Stimulated activated CD4-positive, alpha-beta T cell treated with anti-CD3 and anti-CD28 coated beads, Interleukin-4, amount 100 ng/mL, for 4 hours (primary cell): ENCODE results near the gene NSUN6.
"Not testable (repeated sequence)": the region's sequence is repeated elsewhere in the genome, so short reads cannot be mapped to it uniquely, and the experiment has no call there.

Experiments used
- DNase-seq, 2 experiments: peaks; one replicate each; pipeline ENCODE4 v3.0.0-alpha.2; 2020

NSUN6 gene

GRCh38 chr10:18659125-18659818 is 7.9 kb upstream of the NSUN6 start, which contains the start of gene ARL5B:
Gene ARL5B (plus strand): TSS chr10:18659431. CDS start chr10:18659638, 207 bp downstream.
- peak; percentile 95 for DNase-seq

DNA sequence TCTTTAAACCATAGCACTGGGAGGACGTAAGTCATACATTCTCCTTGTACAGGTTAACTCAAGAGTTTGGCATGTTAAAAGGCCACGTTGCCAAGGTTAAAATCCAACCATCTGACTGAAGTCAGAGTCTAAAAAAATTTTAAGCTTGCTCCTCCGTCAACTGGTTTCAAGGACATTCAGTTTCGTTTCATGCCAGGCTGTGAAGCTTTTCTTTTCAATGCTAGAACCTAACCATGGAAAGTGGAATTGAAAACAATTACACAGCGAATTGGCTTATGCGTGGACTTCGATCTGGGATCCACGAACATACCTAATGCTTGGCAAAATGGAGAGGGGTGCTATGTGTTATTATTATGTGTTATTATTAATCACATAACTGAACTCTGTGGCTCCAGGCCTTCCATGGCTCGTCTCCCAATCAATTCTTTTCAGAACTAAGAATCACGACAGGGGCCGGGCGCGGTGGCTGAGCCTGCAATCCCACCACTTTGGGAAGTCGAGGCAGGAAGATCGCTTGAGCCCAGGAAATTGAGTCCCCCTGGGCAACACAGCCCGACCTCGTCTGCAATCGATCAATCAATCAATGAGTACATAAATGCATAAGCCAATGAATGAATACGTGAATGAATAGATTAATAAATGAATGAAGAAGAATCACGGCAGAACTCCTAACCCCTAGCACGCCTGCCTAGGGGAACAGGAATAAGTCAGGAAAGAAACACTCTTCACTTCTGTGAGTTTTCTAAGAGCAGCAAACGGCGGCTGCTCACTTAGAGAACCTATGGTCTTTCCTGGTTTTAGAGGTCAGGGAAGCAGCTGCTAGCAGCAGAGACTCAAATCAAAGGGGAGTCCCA is 7.1 kb upstream of the NSUN6 start:
- peak in 1 of 2 experiments; percentile 19 for DNase-seq

DNA sequence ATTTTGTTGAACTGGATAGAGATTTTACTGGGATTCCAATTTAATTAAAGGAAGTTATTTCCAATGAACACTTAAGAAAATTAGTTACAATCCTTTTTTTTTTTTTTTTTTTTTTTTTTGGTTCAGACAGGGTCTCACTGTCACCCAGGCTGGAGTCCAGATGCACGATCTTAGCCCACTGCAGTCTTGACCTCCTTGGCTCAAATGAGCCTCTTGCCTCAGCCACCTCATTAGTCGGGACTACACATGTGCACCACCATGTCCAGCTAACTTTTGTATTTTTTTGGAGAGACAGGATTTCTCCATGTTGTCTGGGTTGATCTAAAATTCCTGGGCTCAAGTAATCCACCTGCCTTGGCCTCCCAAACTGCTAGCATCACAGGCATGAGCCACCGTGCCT is 5.3 kb upstream of the NSUN6 start:
- no peak for DNase-seq

DNA sequence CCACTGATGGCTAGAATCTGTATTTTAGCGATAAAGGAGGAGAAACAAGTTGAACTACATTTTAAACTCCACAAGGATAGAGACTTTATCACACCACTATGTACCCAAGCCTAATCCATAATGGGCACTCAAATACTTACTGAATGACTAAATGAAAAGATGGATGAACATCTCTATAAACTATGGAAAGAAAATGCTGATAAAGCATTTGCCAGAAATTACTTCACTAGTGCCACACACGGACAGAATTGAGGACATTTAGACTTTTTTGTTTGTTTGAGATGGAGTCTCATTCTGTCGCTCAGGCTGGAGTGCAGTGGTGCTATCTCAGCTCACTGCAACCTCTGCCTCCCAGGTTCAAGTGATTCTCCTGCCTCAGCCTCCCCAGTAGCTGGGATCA is 1.7 kb upstream of the NSUN6 start:
- no peak for DNase-seq

DNA sequence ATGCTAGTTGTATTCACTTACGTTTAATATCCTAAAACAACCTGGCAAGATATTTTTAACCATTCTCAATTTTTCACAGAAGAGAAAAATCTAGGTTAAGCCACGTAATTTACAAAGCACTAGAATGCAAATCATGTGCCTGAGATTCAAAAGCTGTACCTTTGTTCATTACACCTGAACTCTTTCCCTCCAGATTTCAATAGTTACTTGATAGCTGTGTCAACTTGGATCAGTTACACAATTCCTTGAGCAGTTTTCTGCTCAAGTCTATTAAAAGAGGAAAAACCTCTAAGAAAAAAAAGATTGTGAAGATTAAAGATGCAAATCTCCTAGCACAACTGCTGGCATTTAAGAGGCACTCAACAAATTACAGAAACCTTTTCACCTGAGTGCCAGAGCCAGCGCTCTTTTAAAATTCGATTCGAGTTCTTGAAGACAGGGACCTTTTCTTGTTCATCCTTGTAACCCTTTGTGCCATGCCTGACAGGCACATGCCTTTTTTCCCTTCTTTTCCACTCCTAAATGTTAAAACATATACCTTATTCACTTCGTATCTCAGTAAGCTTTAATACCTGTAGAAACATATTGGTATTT is 886 bp downstream of the NSUN6 start:
- DNase-seq: no peak

DNA sequence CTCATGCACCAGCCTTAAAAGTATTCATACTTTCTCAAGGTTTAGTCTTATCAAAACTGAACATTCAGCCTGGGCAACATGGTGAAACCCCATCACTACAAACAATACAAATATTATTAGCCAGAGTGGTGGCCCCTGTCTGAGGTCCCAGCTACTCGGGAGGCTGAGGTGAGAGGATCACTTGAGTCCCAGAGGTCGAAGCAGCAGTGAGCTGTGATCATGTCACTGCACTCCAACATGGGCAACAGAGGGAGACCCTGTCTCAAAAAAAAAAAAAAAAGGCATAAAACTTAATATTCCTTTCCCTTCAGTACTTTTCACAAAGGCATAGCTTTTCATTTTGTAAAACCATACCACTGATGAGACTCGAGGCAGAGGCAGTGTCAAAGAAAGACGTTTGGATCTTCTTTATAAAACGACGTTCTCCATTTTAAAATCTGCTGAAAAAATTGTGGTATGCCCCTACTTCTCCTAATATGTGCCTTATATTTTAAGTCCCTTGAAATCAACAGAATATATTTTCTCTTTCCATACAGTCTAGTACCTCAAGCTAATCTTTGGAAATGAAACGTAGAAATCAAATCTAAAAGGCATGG is 1.9 kb downstream of the NSUN6 start:
- DNase-seq: no peak

GRCh38 chr10:18647945-18648344 is 3.4 kb downstream of the NSUN6 start:
- no peak for DNase-seq

GRCh38 chr10:18647151-18647550 is 4.2 kb downstream of the NSUN6 start:
- DNase-seq: no peak

DNA sequence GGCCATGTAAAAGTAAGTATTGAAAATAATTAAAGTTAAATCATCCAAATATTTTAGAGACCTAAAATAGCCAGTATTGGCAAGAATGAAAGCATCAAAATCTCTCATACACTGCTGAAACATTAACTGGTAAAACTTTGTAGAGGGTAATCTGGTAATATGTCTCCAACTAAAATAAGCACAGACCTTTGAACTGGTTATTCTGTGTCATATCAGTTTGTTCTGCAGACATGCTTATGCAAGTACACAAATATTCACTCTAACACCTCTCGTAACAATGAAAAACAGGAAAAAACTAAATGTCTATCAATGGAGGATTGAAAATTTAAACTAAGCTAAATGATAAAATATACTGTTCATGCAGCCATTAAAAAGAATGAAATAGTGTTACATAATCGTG is 11.7 kb downstream of the NSUN6 start:
- not testable (repeated sequence) for DNase-seq

DNA sequence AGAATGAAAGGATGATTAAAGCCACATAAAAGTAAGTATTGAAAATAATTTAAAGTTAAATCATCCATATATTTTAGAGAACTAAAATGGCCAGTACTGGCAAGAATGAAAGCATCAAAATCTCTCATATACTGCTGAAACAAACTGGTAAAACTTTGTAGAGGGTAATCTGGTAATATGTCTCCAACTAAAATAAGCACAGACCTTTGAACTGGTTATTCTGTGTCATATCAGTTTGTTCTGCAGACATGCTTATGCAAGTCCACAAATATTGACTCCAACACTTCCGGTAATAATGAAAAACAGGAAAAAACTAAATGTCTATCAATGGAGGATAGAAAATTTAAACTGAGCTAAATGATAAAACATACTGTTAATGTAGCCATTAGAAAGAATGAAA is 14.0 kb downstream of the NSUN6 start:
- DNase-seq: not testable (repeated sequence)

- no peak for DNase-seq
These were observed 15.4 kb downstream of the NSUN6 start for GRCh38 chr10:18635995-18636394.

DNA sequence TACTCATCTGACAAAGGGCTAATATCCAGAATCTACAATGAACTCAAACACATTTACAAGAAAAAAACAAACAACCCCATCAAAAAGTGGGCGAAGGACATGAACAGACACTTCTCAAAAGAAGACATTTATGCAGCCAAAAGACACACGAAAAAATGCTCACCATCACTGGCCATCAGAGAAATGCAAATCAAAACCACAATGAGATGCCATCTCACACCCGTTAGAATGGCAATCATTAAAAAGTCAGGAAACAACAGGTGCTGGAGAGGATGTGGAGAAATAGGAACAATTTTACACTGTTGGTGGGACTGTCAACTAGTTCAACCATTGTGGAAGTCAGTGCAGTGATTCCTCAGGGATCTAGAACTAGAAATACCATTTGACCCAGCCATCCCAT is 18.9 kb downstream of the NSUN6 start:
- not testable (repeated sequence) for DNase-seq

DNA sequence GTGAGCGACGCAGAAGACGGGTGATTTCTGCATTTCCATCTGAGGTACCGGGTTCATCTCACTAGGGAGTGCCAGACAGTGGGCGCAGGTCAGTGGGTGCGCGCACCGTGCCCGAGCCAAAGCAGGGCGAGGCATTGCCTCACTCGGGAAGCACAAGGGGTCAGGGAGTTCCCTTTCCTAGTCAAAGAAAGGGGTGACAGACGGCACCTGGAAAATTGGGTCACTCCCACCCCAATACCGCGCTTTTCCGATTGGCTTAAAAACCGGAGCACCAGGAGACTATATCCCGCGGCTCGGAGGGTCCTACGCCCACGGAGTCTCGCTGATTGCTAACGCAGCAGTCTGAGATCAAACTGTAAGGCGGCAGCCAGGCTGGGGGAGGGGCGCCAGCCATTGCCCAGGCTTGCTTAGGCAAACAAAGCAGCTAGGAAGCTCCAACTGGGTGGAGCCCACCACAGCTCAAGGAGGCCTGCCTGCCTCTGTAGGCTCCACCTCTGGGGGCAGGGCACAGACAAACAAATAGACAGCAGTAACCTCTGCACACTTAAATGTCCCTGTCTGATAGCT is 23.9 kb downstream of the NSUN6 start:
- DNase-seq: peak; percentile 48 to 74

GRCh38 chr10:18625886-18626285 is 25.5 kb downstream of the NSUN6 start:
- no peak for DNase-seq

GRCh38 chr10:18623671-18624070 is 27.7 kb downstream of the NSUN6 start:
- DNase-seq: not testable (repeated sequence)

DNA sequence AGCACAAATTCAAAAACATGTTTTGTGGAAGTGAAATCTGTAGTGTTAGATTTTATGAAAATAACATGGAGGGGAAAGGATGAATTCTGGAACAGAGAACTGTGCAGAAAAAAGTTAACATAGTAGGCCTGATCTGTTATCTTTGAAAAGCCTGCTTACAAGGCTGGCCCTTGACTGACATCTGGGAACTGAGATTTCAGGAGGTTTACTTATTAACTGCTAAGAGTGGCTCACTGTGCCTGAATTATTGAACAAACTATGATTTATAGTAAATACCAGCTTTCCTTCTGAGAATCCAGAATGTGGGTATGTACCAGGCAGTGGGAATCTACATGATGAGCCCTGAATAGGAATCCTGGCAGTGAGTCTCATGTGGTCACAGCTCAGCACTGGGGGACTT is 30.5 kb downstream of the NSUN6 start:
- no peak for DNase-seq

DNA sequence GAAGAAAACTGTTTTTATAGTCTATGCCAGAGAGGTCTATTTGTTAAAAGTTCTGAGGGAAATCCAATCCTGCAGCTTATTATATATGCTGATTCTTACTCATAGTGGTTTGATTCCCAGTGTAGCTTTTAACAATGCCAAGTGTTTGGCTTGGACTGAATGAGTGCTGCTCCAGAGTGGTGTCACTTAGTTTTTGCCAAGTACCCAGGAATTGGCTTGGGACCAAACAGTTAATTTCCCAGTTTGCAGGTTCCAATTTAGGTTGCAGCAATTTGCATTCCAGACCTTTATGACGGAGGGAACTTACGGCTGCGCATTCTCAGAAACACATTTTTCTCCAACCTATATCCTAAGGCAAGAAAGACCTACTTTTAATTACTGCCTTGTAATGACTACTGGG is 32.4 kb downstream of the NSUN6 start:
- no peak for DNase-seq

- no peak for DNase-seq
These were observed 35.0 kb downstream of the NSUN6 start for GRCh38 chr10:18616337-18616736.

GRCh38 chr10:18615618-18616017 is 35.8 kb downstream of the NSUN6 start:
- DNase-seq: no peak

GRCh38 chr10:18611168-18611567 is 40.2 kb downstream of the NSUN6 start:
- DNase-seq: no peak

DNA sequence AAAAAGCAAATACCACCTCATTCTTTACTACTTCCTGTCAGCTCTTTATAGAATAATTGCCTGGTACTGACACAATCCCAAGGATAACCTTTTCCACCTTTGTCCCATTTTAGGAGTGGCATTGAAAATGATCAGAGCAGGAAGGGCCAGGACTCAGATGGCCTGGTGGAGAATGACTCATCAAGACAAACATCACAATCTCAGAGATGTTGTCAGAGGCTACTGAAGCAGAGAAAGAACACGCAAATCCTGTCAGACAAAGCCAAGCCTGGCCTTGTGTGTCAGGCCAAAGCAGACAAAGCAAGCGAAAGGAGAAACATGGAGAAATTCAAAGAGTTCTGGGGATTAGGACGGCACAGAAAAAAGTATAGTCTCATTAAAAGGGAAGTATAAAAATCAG is 40.9 kb downstream of the NSUN6 start:
- no peak for DNase-seq

DNA sequence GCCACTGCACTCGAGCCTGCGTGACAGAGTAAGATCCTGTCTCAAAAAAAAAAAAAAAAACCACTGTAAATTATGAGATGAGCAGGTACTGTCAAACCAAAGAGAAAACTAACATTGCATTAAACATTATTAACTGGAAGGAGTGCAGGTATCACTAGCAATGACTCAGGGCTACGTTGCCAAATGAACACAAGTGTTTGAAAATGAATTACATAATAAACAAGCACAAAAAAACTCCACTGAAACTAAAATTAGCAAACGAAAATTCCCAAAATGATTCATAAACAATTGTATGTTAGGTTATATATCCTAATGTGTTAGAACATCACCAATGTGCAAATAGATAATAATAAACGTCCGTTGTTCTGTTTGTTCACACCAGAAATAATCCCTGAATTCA is 42.8 kb downstream of the NSUN6 start:
- DNase-seq: no peak
